Measurements from ENCODE around the gene CD69.

DNA sequence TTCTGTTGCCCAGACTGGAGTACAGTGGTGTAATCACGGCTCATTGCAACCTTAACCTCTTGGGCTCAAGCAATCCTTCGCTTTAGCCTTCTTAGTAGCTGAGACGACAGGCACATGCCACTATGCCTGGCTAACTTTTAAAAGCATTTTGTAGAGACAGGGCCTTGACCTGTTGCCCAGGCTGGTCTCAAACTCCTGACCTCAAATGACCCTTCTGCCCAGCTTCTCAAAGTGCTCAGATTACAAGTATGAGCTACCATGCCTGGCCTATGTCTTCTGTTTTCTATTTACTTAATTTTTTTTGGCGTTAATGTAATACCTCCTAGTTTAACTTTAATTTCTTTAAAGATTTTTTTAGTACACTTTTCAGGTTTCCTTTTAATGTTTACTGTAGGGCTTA lies 46.0 kb upstream of the CD69 start:
- TF ChIP-seq, protein P1, sequence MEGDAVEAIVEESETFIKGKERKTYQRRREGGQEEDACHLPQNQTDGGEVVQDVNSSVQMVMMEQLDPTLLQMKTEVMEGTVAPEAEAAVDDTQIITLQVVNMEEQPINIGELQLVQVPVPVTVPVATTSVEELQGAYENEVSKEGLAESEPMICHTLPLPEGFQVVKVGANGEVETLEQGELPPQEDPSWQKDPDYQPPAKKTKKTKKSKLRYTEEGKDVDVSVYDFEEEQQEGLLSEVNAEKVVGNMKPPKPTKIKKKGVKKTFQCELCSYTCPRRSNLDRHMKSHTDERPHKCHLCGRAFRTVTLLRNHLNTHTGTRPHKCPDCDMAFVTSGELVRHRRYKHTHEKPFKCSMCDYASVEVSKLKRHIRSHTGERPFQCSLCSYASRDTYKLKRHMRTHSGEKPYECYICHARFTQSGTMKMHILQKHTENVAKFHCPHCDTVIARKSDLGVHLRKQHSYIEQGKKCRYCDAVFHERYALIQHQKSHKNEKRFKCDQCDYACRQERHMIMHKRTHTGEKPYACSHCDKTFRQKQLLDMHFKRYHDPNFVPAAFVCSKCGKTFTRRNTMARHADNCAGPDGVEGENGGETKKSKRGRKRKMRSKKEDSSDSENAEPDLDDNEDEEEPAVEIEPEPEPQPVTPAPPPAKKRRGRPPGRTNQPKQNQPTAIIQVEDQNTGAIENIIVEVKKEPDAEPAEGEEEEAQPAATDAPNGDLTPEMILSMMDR (IDR thresholded peaks at IDR 0.05; ENCODE audit: low read length), result no peak
- no peak for TF ChIP-seq EZH2 (optimal IDR thresholded peaks at IDR 0.05; ENCODE audit: low read depth, low read length)

All from MM.1S (cell line).